ENCODE results near the gene PRKCSH. TPM values are rescaled to one million over a fixed set of nuclear protein-coding genes. Genes with fewer than 3 reads are reported as not detected.
"Not testable (repeated sequence)": the region's sequence is repeated elsewhere in the genome, so short reads cannot be mapped to it uniquely, and the experiment has no call there.

PRKCSH gene
- total and polyA plus RNA-seq, 7 experiments from 2014 or later, result 30.6 to 332 (median 279) TPM

DNA sequence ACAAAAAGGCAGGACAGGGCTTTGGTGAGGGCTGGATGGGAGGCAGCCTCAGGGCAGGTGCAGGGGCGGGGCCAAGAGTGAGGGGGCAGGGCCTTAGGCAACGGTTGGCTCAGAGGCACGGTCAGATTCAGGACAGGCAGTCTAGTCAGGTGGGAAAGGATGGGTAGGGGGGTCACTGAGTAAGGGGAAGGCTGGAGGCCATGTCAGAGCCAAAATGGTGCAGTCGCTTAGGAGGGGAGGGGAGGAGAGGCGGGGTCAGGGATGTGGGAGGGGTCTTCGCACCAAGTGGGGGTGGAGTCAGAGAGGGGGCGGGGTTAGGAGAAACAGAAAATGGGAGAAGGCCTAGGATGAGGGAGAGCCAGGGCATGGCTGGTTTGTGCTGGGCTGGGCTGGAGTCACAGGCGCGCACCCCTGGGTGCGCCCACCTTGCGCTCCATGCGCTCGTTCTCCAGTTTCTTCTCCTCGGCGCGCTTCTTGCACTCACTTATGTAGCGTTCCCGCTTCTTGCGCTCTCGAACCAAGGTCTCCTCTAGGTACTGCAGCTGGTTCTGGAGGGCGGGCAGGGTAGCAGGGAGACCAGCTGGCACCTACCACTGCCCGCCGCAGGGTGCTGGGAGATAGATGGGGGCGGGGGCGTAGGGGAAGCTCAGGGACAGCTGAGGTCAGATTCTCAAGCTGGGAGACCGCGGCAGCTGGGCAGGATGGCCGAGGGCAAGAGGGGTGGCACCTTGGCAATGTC, 9.5 kb upstream of the PRKCSH start:
- ChIA-PET CTCF (no interaction called here), POLR2A (no interaction called here)
- Histone ChIP-seq H3K9me3 (ENCODE audit: control insufficient read depth in 2 of 3, low read length in 3 of 3) (no peaks in the 10 kb centered on the region), H3K36me3 (ENCODE audit: control insufficient read depth in 2 of 3, insufficient read depth in 3 of 3, low read length in 3 of 3) (no peaks in the 10 kb centered on the region), H3K27me3 (ENCODE audit: control insufficient read depth in 2 of 2, insufficient read depth in 2 of 2, low read length in 2 of 2) (peaks cover 9 to 24% of the 10 kb centered on the region in 2 donors), H3K4me1 (ENCODE audit: control insufficient read depth in 2 of 2, insufficient read depth in 2 of 2, low read length in 2 of 2) (peaks cover 14 to 31% of the 10 kb centered on the region in 2 donors), H3K27ac (ENCODE audit: low read depth, low read length) (no peak overlapping the region), H3K4me3 (ENCODE audit: low read length) (no peak overlapping the region)
- Mint-ChIP-seq H3K4me3 (no peak overlapping the region), H3K27me3 (peaks cover 21 to 38% (median 23%) of the 10 kb centered on the region in 5 donors), H3K9me3 (peaks cover 0 to 3% (median 0%) of the 10 kb centered on the region in 11 donors), H3K36me3 (no peaks in the 10 kb centered on the region), H3K27ac (peak overlapping the region in 1 of 9 donors; percentile 45), H3K4me1 (peaks cover 22 to 29% (median 28%) of the 10 kb centered on the region in 7 donors)
- intact Hi-C loops (cut with micrococcal nuclease), result no loop called here
- ATAC-seq, result no peak
- DNase-seq, result no peak

DNA sequence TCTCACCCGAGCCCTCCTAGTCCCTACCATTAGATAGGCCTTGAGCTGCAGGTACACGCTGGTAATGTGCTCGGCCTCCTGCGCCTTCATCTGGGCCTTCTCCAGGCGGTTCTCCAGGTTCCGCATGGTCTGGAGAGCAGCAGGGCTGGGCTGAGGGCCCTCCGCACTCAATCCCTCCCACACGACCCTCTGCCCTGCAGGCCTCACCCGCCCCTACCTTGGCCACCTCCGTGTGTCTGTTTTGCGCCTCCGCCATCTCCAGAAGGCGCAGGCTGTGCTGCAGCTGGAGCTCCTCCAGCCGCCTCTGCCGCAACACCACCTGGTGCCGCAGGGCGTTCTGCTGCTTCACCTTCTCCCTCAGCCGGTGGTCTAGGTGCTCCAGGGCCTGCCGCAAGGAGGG, 8.8 kb upstream of the PRKCSH start:
- ATAC-seq (no peak), DNase-seq (no peak)
- peak overlapping the region in 1 of 9 donors; percentile 49 for H3K27ac Mint-ChIP-seq
- ChIA-PET CTCF (no interaction called here), POLR2A (no interaction called here)
- H3K4me3 ChIP-seq (ENCODE audit: low read length), result no peak overlapping the region
- H3K4me1 ChIP-seq (ENCODE audit: control insufficient read depth in 2 of 2, insufficient read depth in 2 of 2, low read length in 2 of 2), result peaks cover 14 to 24% of the 10 kb centered on the region in 2 donors
- no peaks in the 10 kb centered on the region for H3K36me3 Mint-ChIP-seq
- peaks cover 0 to 3% (median 0%) of the 10 kb centered on the region in 11 donors for H3K9me3 Mint-ChIP-seq
- no peaks in the 10 kb centered on the region for H3K36me3 ChIP-seq (ENCODE audit: control insufficient read depth in 2 of 3, insufficient read depth in 3 of 3, low read length in 3 of 3)
- H3K27me3 ChIP-seq (ENCODE audit: control insufficient read depth in 2 of 2, insufficient read depth in 2 of 2, low read length in 2 of 2), result peaks cover 8 to 18% of the 10 kb centered on the region in 2 donors
- no peaks in the 10 kb centered on the region for H3K9me3 ChIP-seq (ENCODE audit: control insufficient read depth in 2 of 3, low read length in 3 of 3)
- no peak overlapping the region for H3K27ac ChIP-seq (ENCODE audit: low read depth, low read length)
- H3K4me3 Mint-ChIP-seq, result no peak overlapping the region
- intact Hi-C loops (cut with micrococcal nuclease), result no loop called here
- H3K4me1 Mint-ChIP-seq, result peaks cover 16 to 23% (median 21%) of the 10 kb centered on the region in 7 donors
- peaks cover 15 to 31% (median 18%) of the 10 kb centered on the region in 5 donors for H3K27me3 Mint-ChIP-seq

DNA sequence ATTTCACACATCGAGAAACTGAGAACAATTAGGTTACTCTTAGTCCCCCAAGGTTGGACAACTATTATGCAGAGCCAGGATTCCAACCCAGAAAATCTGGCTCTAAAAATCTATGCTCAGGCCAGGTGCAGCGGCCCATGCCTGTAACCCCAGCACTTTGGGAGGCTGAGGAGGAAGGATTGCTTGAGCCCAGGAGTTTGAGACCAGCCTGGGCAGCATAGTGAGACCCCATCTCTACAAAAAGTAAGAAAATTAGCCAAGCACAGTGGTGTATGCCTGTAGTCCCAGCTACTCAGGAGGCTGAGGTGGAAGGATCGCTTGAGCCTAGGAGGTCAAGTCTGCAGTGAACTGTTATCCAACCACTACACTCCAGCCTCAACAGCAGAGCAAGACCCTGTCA, 1.9 kb upstream of the PRKCSH start:
- DNase-seq; intact Hi-C loops (cut with micrococcal nuclease); CTCF ChIA-PET; H3K27ac ChIP-seq (ENCODE audit: low read depth, low read length); H3K9me3 Mint-ChIP-seq; H3K27me3 ChIP-seq (ENCODE audit: control insufficient read depth in 2 of 2, insufficient read depth in 2 of 2, low read length in 2 of 2); ATAC-seq; H3K9me3 ChIP-seq (ENCODE audit: control insufficient read depth in 2 of 3, low read length in 3 of 3); H3K27me3 Mint-ChIP-seq; H3K27ac Mint-ChIP-seq; POLR2A ChIA-PET; H3K4me3 ChIP-seq (ENCODE audit: low read length): not testable (repeated sequence)
- peak overlapping the region in 2 of 10 donors; percentile 13 to 23 for H3K4me3 Mint-ChIP-seq
- H3K4me1 Mint-ChIP-seq, result peaks cover 10 to 34% (median 24%) of the 10 kb centered on the region in 7 donors
- Histone ChIP-seq H3K36me3 (ENCODE audit: control insufficient read depth in 2 of 3, insufficient read depth in 3 of 3, low read length in 3 of 3) (peaks cover 0 to 18% (median 7%) of the 10 kb centered on the region in 3 experiments), H3K4me1 (ENCODE audit: control insufficient read depth in 2 of 2, insufficient read depth in 2 of 2, low read length in 2 of 2) (peaks cover 13 to 16% of the 10 kb centered on the region in 2 donors)
- H3K36me3 Mint-ChIP-seq, result peaks cover 0 to 13% (median 5%) of the 10 kb centered on the region in 5 donors

DNA sequence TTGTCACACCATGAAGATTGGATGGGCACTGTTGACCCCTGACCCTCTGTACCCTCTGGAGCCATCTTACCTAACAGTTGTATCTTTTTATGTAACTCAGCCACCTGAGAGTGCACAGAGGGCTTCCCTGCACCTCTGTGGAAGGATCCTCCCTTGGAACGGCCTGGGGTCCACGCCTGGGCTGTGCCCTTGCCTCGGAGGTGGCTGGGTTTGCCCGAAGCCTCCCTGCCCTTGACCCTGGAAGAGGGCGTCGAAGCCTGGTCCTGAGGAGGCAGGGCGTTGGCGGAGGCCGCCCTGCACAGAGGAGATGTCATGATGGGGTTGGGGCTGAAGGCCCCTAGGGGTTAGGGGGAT, 755 bp upstream of the PRKCSH start:
- Mint-ChIP-seq H3K27me3 (peaks cover 0 to 9% (median 0%) of the 10 kb centered on the region in 5 donors), H3K36me3 (peaks cover 0 to 13% (median 5%) of the 10 kb centered on the region in 5 donors), H3K9me3 (no peaks in the 10 kb centered on the region), H3K4me1 (peaks cover 10 to 34% (median 24%) of the 10 kb centered on the region in 7 donors), H3K27ac (peak overlapping the region; percentile 91 to 98 (median 97)), H3K4me3 (peak overlapping the region; percentile 96 to 100 (median 99))
- ChIA-PET POLR2A (interaction anchor here (1.0 to 1.9 kb wide), 4 partner anchors 51 to 94 kb away, joined by 4 to 24 read pairs (median 8); partner anchors contain the start of genes ECSIT and SWSAP1), CTCF (interaction anchor here (0.9 to 1.9 kb wide), 3 partner anchors 43 to 57 kb away, joined by 3 to 7 read pairs (median 3); no protein-coding TSS in a partner anchor)
- Histone ChIP-seq H3K9me3 (ENCODE audit: control insufficient read depth in 2 of 3, low read length in 3 of 3) (no peaks in the 10 kb centered on the region), H3K4me3 (ENCODE audit: low read length) (peak overlapping the region; percentile 77), H3K4me1 (ENCODE audit: control insufficient read depth in 2 of 2, insufficient read depth in 2 of 2, low read length in 2 of 2) (peaks cover 13 to 16% of the 10 kb centered on the region in 2 donors), H3K36me3 (ENCODE audit: control insufficient read depth in 2 of 3, insufficient read depth in 3 of 3, low read length in 3 of 3) (peaks cover 0 to 25% (median 7%) of the 10 kb centered on the region in 3 experiments), H3K27me3 (ENCODE audit: control insufficient read depth in 2 of 2, insufficient read depth in 2 of 2, low read length in 2 of 2) (no peaks in the 10 kb centered on the region), H3K27ac (ENCODE audit: low read depth, low read length) (peak overlapping the region; percentile 77)
- no peak for DNase-seq
- peak; percentile 1 for ATAC-seq
- intact Hi-C loops (cut with micrococcal nuclease), result loop anchor here (1.0 to 5.0 kb wide), 18 partner anchors 12 to 1716 kb away; partner anchors contain the start of genes CCDC159 (in 2 of the 2), ECSIT (in 2 of the 2), ELOF1 (in 2 of the 2) and TMEM205 (in 2 of the 2)

DNA sequence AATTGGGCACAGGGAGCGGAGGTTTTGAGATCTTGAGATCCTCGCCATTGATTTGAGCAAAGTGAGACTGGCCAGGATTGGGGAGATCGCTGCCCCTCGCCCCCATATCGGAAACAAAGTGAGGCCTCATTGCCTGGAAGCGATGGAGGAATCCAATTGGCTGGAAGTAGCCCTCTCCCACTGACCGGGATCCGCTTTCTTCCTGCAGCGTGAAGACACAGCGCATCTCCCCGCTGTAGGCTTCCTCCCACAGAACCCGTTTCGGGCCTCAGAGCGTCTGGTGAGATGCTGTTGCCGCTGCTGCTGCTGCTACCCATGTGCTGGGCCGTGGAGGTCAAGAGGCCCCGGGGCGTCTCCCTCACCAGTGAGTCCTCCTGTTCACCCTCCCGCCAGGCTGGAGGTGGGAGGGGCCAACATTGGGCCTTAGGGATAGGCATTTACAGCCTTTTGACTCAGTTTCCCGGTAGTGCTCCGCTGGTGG, 438 bp downstream of the PRKCSH start:
- peak overlapping the region; percentile 77 for H3K27ac ChIP-seq (ENCODE audit: low read depth, low read length)
- Mint-ChIP-seq H3K4me3 (peak overlapping the region; percentile 96 to 100 (median 99)), H3K27ac (peak overlapping the region; percentile 91 to 98 (median 97)), H3K36me3 (peaks cover 0 to 15% (median 7%) of the 10 kb centered on the region in 5 donors), H3K4me1 (peaks cover 10 to 34% (median 24%) of the 10 kb centered on the region in 7 donors), H3K27me3 (peaks cover 0 to 3% (median 0%) of the 10 kb centered on the region in 5 donors), H3K9me3 (no peaks in the 10 kb centered on the region)
- intact Hi-C loops (cut with micrococcal nuclease), result loop anchor here (1.0 to 5.0 kb wide), 18 partner anchors 14 to 1715 kb away; partner anchors contain the start of genes CCDC159 (in 2 of the 2), ECSIT (in 2 of the 2), ELOF1 (in 2 of the 2) and TMEM205 (in 2 of the 2)
- H3K4me3 ChIP-seq (ENCODE audit: low read length), result peak overlapping the region; percentile 77
- ATAC-seq, result no peak
- DNase-seq, result peak in 1 of 9 donors; percentile 21
- no peaks in the 10 kb centered on the region for H3K27me3 ChIP-seq (ENCODE audit: control insufficient read depth in 2 of 2, insufficient read depth in 2 of 2, low read length in 2 of 2)
- H3K4me1 ChIP-seq (ENCODE audit: control insufficient read depth in 2 of 2, insufficient read depth in 2 of 2, low read length in 2 of 2), result peaks cover 13 to 16% of the 10 kb centered on the region in 2 donors
- ChIA-PET POLR2A (interaction anchor here (1.0 to 1.9 kb wide), 4 partner anchors 53 to 93 kb away, joined by 4 to 24 read pairs (median 8); partner anchors contain the start of genes ECSIT and SWSAP1), CTCF (interaction anchor here (0.6 to 1.9 kb wide), 5 partner anchors 14 to 58 kb away, joined by 3 to 7 read pairs (median 3); no protein-coding TSS in a partner anchor)
- H3K9me3 ChIP-seq (ENCODE audit: control insufficient read depth in 2 of 3, low read length in 3 of 3), result no peaks in the 10 kb centered on the region
- peaks cover 0 to 37% (median 7%) of the 10 kb centered on the region in 3 experiments for H3K36me3 ChIP-seq (ENCODE audit: control insufficient read depth in 2 of 3, insufficient read depth in 3 of 3, low read length in 3 of 3)

DNA sequence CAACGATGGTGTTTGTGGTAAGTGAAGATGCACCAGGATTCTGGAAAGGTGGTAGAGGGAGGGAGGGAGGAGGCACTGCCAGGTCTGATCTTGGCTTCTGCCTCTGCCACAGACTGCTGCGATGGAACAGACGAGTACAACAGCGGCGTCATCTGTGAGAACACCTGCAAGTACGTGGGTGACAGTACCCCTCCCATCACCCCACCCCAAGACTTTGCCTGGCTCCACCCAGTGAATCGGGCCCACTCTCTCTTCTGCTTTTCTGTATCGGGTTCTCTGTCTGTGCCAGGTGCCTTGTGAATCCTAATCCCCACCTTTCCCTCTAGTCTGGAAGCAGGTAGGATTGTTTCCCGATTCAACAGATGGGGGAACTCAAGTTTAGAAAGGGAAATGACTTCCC, 2.5 kb downstream of the PRKCSH start:
- no peaks in the 10 kb centered on the region for H3K9me3 Mint-ChIP-seq
- Histone ChIP-seq H3K27ac (ENCODE audit: low read depth, low read length) (no peak overlapping the region), H3K9me3 (ENCODE audit: control insufficient read depth in 2 of 3, low read length in 3 of 3) (no peaks in the 10 kb centered on the region), H3K27me3 (ENCODE audit: control insufficient read depth in 2 of 2, insufficient read depth in 2 of 2, low read length in 2 of 2) (no peaks in the 10 kb centered on the region), H3K4me3 (ENCODE audit: low read length) (no peak overlapping the region), H3K4me1 (ENCODE audit: control insufficient read depth in 2 of 2, insufficient read depth in 2 of 2, low read length in 2 of 2) (peaks cover 13 to 16% of the 10 kb centered on the region in 2 donors), H3K36me3 (ENCODE audit: control insufficient read depth in 2 of 3, insufficient read depth in 3 of 3, low read length in 3 of 3) (peaks cover 0 to 55% (median 16%) of the 10 kb centered on the region in 3 experiments)
- H3K4me3 Mint-ChIP-seq, result peak overlapping the region in 6 of 10 donors; percentile 51 to 74 (median 60)
- no peaks in the 10 kb centered on the region for H3K27me3 Mint-ChIP-seq
- ATAC-seq (no peak), DNase-seq (no peak)
- H3K4me1 Mint-ChIP-seq, result peaks cover 15 to 39% (median 25%) of the 10 kb centered on the region in 7 donors
- peaks cover 4 to 25% (median 16%) of the 10 kb centered on the region in 5 donors for H3K36me3 Mint-ChIP-seq
- CTCF ChIA-PET, result interaction anchor here (0.5 kb wide), 1 partner anchor 465 kb away, joined by 4 read pairs; no protein-coding TSS in a partner anchor
- peak overlapping the region in 4 of 9 donors; percentile 38 to 65 (median 50) for H3K27ac Mint-ChIP-seq
- POLR2A ChIA-PET, result no interaction called here
- intact Hi-C loops (cut with micrococcal nuclease), result loop anchor here in 1 of 2 donors (5.0 kb wide), 1 partner anchor 281 kb away; the partner anchor contains the start of gene SPC24
